Endothelial cell of umbilical vein (primary cell): ENCODE results near the gene TMEM225B. TPM values are rescaled to one million over a fixed set of nuclear protein-coding genes. Genes with fewer than 3 reads are reported as not detected.

Experiments
- BruUV-seq: library from RNA; stranded (reverse); fragments of 400-500 nt; replicated peaks from 2 replicates; lab custom pipeline; 2021; lab: Mats Ljungman, UMichigan
- CTCF ChIA-PET: fragments of 300-600, 350-600 bp; sonication (Branson Sonifier 250); formaldehyde crosslinking; loops from one replicate; lab custom pipeline; 2021; ENCODE audit warnings: antibody characterized with exemption, inconsistent platforms; lab: Charles Lee
- POLR2A ChIA-PET: fragments of 300-600, 350-600 bp; sonication (Branson Sonifier 250); formaldehyde crosslinking; loops from one replicate; lab custom pipeline; 2021; ENCODE audit warnings: antibody characterized with exemption, inconsistent platforms; lab: Charles Lee
- DNase-seq: peaks from one replicate; pipeline ENCODE4 v3.0.0-alpha.2; 2011; ENCODE audit warnings: low read depth, low spot score
- FAIRE-seq: peaks from 2 replicates; lab custom pipeline; 2011; peaks lifted over from hg19 to GRCh38; lab: Jason Lieb, UNC
- H2AFZ ChIP-seq: 2 replicates; pipeline ENCODE4 v1.6.0; 2012; ENCODE audit warnings: low read depth, low read length, control low read depth, inconsistent platforms
- H3K27ac ChIP-seq: 2 replicates; pipeline ENCODE4 v1.5.1; 2011; ENCODE audit warnings: low read depth, mild to moderate bottlenecking, control low read depth, low read length, moderate library complexity; ENCODE audit not compliant: insufficient read depth
- H3K27me3 ChIP-seq, 2 experiments: 2 replicates each; pipeline versions ENCODE4 v1.6.0 to v1.6.1; 2011; ENCODE audit warnings: low read length in 2 of 2, mixed read lengths in 1 of 2; ENCODE audit not compliant: control insufficient read depth in 2 of 2, insufficient read depth in 2 of 2
- H3K36me3 ChIP-seq, 2 experiments: 2 replicates in 1 of 2; 3 replicates in 1 of 2; pipeline ENCODE4 v1.5.1; 2011; ENCODE audit warnings: low read length in 2 of 2, mild to moderate bottlenecking in 1 of 2, moderate library complexity in 1 of 2; ENCODE audit not compliant: control insufficient read depth in 2 of 2, insufficient read depth in 2 of 2; ENCODE audit errors: extremely low read depth in 1 of 2
- H3K4me1 ChIP-seq: 3 replicates; pipeline ENCODE4 v1.5.1; 2011; ENCODE audit warnings: mild to moderate bottlenecking, low read length; ENCODE audit not compliant: control insufficient read depth, insufficient read depth; ENCODE audit errors: extremely low read depth
- H3K4me2 ChIP-seq: 2 replicates; pipeline ENCODE4 v1.6.1; 2011; ENCODE audit warnings: low read length, control low read depth, mixed read lengths; ENCODE audit not compliant: insufficient read depth
- H3K4me3 ChIP-seq, 3 experiments: fragments of 200-600 bp in 1 of 3; sonication (generic), shearing (Covaris generic) in 1 of 3; replicated peaks in 1 of 3; 2 replicates each; pipeline ENCODE4 v1.5.1; 2011 to 2016; ENCODE audit warnings: control low read depth in 3 of 3, low read length in 3 of 3, mild to moderate bottlenecking in 2 of 3, inconsistent platforms in 1 of 3, low read depth in 1 of 3, moderate library complexity in 1 of 3; ENCODE audit not compliant: insufficient read depth in 1 of 3
- H3K79me2 ChIP-seq: 2 replicates; pipeline ENCODE4 v1.6.0; 2012; ENCODE audit warnings: low read length, inconsistent platforms; ENCODE audit not compliant: control insufficient read depth, insufficient read depth
- H3K9ac ChIP-seq: replicated peaks from 2 replicates; pipeline ENCODE3; 2011; ENCODE audit warnings: low read length, control low read depth; ENCODE audit not compliant: insufficient read depth; ENCODE audit errors: extremely low read depth
- H3K9me1 ChIP-seq: replicated peaks from 3 replicates; pipeline ENCODE4 v1.6.0; 2011; ENCODE audit warnings: mild to moderate bottlenecking, low read length; ENCODE audit not compliant: control insufficient read depth, insufficient read depth; ENCODE audit errors: extremely low read depth
- H3K9me3 ChIP-seq: replicated peaks from 2 replicates; pipeline ENCODE4 v1.5.1; 2012; ENCODE audit warnings: low read length, inconsistent platforms; ENCODE audit not compliant: control insufficient read depth, insufficient read depth
- H4K20me1 ChIP-seq: replicated peaks from 2 replicates; pipeline ENCODE3; 2011; ENCODE audit warnings: mild to moderate bottlenecking, low read length; ENCODE audit not compliant: control insufficient read depth, insufficient read depth; ENCODE audit errors: extremely low read depth
- EZH2 ChIP-seq: IDR thresholded peaks from 2 replicates; pipeline ENCODE4 v1.6.1; 2012; ENCODE audit warnings: borderline replicate concordance, low read depth, mild to moderate bottlenecking, moderate library complexity, low read length, inconsistent platforms; ENCODE audit not compliant: severe bottlenecking
- FOS ChIP-seq: IDR thresholded peaks from 2 replicates; pipeline ENCODE4 v1.6.1; 2011; ENCODE audit warnings: mild to moderate bottlenecking, low read length, moderate library complexity, borderline replicate concordance; ENCODE audit not compliant: insufficient read depth
- GATA2 ChIP-seq: IDR thresholded peaks from 2 replicates; pipeline ENCODE4 v1.7.0; 2011; ENCODE audit warnings: low read depth, mild to moderate bottlenecking, moderate library complexity, mixed read lengths, low read length; ENCODE audit not compliant: insufficient read length, insufficient read depth
- JUN ChIP-seq: IDR thresholded peaks from 2 replicates; pipeline ENCODE4 v1.6.1; 2011; ENCODE audit warnings: borderline replicate concordance, low read depth; ENCODE audit not compliant: insufficient read length, insufficient read depth
- MYC ChIP-seq: IDR thresholded peaks from one replicate; pipeline ENCODE4 v1.6.1; 2011; ENCODE audit warnings: mild to moderate bottlenecking, low read depth, low read length
- POLR2A ChIP-seq: IDR thresholded peaks from 2 replicates; pipeline ENCODE4 v1.6.1; 2012; ENCODE audit warnings: low read depth, mild to moderate bottlenecking, control low read depth, low read length
- POLR2AphosphoS5 ChIP-seq: IDR thresholded peaks from 2 replicates; pipeline ENCODE4 v1.6.1; 2012; ENCODE audit warnings: low read depth, mild to moderate bottlenecking, control low read depth, low read length, moderate library complexity; ENCODE audit not compliant: insufficient read depth
- dilution Hi-C: fragments of 300-500 bp; cut with MboI; formaldehyde crosslinking; loops from one replicate; pipeline ENCODE4 v1.15.0; 2019; ENCODE audit warnings: low sequenced_read_pairs; ENCODE audit not compliant: extremely low pct_ligation_motif_present
- intact Hi-C: fragments of 100-400 bp; cut with micrococcal nuclease; formaldehyde crosslinking; loops from one replicate; pipeline ENCODE4 v1.10.0; 2022
- polyA plus RNA-seq, 4 experiments: library from polyadenylated mRNA; depleted of rRNA in 3 of 4; stranded (reverse) in 3 of 4; unstranded in 1 of 4; fragments of >200 nt; gene quantifications; 2 replicates each; pipeline versions ENCODE4 v1.2.1 to v1.2.3, GENCODE V29; 2011 to 2012; ENCODE audit warnings: missing spikeins in 1 of 4
- total RNA-seq: library from RNA; stranded (reverse); gene quantifications from 2 replicates; pipeline ENCODE4 v1.2.3, GENCODE V29; 2021
- TF ChIP-seq, protein P1 (sequence below), 2 donors: IDR thresholded peaks; 1 replicate in 1 of 2; 2 replicates in 1 of 2; pipeline ENCODE4 v1.5.1; 2011; ENCODE audit warnings: low read length in 2 of 2, mild to moderate bottlenecking in 2 of 2, moderate library complexity in 2 of 2, control low read depth in 1 of 2, inconsistent platforms in 1 of 2, low read depth in 1 of 2; ENCODE audit not compliant: insufficient read depth in 1 of 2; ENCODE audit errors: extremely low read depth in 1 of 2
- TF ChIP-seq, protein P2 (sequence below): IDR thresholded peaks from 2 replicates; pipeline ENCODE4 v1.6.1; 2011; ENCODE audit not compliant: insufficient read depth, insufficient read length

TMEM225B gene
- total and polyA plus RNA-seq, 2 donors (not counting 3 experiments of a cell fraction or from before 2014, with no cell fraction given), result 0.29 TPM; not detected in 1

GRCh38 chr7:99605527-99605926 is 7.5 kb downstream of the TMEM225B start:
- no peaks in the 10 kb centered on the region for H3K9me1 ChIP-seq
- POLR2A ChIA-PET, result no interaction called here
- intact Hi-C loops, result no loop called here

More at GRCh38 chr7:99605527-99605926, 7.5 kb downstream of the TMEM225B start:
- no TSS peak for BruUV-seq
- TF ChIP-seq FOS (no peak), MYC (no peak), POLR2A (no peak), POLR2AphosphoS5 (no peak), EZH2 (no peak), GATA2 (no peak), JUN (no peak)
- TF ChIP-seq, protein P1, sequence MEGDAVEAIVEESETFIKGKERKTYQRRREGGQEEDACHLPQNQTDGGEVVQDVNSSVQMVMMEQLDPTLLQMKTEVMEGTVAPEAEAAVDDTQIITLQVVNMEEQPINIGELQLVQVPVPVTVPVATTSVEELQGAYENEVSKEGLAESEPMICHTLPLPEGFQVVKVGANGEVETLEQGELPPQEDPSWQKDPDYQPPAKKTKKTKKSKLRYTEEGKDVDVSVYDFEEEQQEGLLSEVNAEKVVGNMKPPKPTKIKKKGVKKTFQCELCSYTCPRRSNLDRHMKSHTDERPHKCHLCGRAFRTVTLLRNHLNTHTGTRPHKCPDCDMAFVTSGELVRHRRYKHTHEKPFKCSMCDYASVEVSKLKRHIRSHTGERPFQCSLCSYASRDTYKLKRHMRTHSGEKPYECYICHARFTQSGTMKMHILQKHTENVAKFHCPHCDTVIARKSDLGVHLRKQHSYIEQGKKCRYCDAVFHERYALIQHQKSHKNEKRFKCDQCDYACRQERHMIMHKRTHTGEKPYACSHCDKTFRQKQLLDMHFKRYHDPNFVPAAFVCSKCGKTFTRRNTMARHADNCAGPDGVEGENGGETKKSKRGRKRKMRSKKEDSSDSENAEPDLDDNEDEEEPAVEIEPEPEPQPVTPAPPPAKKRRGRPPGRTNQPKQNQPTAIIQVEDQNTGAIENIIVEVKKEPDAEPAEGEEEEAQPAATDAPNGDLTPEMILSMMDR (IDR thresholded peaks at IDR 0.05; ENCODE audit: extremely low read depth in 1 of 2, insufficient read depth in 1 of 2, low read depth in 1 of 2, low read length in 2 of 2), result no peak
- TF ChIP-seq, protein P2, sequence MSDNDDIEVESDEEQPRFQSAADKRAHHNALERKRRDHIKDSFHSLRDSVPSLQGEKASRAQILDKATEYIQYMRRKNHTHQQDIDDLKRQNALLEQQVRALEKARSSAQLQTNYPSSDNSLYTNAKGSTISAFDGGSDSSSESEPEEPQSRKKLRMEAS, result no peak
- Histone ChIP-seq H3K4me3 (no peak overlapping the region), H4K20me1 (no peaks in the 10 kb centered on the region), H3K36me3 (no peaks in the 10 kb centered on the region), H3K27ac (no peak overlapping the region), H3K4me2 (no peak overlapping the region), H3K4me1 (no peaks in the 10 kb centered on the region), H3K9me3 (no peaks in the 10 kb centered on the region), H3K9ac (no peak overlapping the region), H3K27me3 (peaks cover 2 to 4% of the 10 kb centered on the region in 2 experiments), H2AFZ (no peak overlapping the region), H3K79me2 (no peaks in the 10 kb centered on the region)
- DNase-seq (no peak), FAIRE-seq (no peak)
- CTCF ChIA-PET, result no interaction called here
- dilution Hi-C loops, result no loop called here
